ENCODE measurements around the gene NFRKB.
"Not testable (repeated sequence)": the region's sequence is repeated elsewhere in the genome, so short reads cannot be mapped to it uniquely, and the experiment has no call there.

Gene NFRKB

DNA sequence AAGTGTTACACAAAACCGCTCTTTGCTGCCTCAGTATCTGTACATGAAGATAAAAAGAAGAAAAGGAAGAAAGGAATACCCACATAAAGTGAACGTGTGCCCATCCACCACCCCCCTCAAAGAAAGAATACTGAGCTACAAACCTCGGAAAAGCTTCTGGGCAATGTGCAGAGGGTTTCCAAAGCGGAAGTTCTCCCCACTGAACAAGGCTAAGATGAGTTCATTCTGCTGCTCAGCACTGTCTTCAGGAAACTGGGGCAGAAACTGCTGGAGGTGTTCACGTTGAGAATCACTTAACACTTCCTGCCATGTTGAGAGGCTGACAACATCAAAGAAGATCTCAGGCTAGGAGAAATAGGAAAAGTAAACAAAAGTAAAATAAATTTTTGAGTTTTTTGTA lies 6.9 kb downstream of the NFRKB start:
- DNase-seq: no peak

DNA sequence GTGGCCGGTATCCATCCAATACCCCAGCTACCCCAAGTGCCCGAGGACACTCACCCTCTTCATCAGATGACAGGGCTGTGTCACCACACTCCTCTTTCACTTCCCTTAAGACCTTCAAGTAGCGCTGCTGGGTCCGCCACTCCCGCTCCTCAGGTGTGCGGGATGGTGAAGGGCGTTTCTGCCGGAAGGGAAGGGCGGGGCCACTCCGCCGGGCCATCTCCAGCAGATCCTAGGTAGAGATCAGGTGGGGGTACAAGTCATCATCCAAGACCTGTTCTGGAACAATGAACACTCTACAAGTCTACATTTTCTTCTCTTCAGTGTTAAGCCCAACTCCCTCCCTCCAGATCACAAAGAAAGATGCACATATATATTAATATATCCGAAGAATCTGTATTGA lies 10.0 kb downstream of the NFRKB start:
- DNase-seq: no peak

DNA sequence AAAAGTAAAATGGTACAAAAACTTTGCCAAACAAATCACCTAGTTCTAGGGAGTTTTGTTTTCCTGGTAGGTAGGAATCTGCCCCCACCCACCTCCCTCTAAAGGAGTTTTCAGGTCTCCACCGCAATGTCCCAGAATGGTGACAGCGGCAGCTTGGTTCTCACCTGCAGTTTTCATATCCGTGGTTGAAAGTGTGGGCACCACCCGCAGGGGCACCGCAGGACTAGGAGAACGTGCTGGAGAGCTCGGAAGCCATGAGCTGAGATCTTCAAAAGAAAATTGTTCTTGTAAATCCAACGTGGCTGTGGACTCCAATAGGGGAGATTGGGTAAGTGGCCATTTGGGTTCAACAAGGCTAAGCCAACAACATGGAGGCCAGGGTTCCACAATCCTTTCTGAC lies 10.8 kb downstream of the NFRKB start:
- DNase-seq: no peak

DNA sequence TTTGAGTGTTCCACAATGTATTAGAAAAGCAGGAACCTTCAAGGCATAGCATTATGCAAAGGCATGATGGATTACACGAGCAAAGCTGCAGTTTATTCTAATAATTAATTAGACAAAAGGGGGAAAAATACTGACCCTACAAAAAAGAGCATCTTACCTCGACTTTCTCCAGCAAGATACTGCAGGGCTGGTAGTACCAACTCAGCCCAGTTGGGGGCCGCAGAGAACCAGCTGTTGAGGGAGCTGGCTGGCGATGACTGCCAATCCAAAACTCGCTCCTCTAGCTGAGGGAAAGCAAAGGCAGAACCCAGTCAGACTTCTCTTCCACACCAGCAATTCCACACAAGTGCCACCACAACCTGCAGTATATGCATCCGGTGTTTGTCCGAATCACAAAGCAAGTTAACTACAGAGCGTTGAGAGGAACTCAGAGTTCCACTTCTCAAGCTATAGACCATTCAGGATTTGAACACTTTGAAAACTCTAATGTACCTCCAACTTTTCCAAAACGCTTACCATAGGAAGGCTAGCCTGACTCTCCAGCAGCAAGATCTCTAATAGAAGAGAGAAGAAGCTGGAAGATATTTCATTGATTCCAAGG lies 13.7 kb downstream of the NFRKB start:
- no peak for DNase-seq

DNA sequence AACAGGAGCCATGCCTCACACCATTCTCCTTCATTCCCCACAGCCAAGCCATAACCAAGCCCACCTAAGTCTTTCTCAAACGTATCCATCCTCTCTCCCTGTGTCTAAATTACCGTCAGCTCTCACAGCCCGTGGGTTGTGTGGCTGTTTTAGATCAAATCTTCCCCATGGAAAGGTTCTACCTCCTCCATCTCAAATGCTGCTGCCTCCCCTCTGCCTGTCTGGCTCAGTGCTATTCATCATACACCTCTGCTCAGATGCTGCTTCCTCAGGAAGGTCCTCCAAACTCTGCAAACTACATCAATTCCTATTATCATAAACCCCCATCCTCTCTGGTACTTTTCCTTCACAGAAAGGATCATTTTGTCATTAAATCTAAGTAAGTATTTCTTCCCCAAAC lies 15.1 kb downstream of the NFRKB start:
- DNase-seq: no peak

DNA sequence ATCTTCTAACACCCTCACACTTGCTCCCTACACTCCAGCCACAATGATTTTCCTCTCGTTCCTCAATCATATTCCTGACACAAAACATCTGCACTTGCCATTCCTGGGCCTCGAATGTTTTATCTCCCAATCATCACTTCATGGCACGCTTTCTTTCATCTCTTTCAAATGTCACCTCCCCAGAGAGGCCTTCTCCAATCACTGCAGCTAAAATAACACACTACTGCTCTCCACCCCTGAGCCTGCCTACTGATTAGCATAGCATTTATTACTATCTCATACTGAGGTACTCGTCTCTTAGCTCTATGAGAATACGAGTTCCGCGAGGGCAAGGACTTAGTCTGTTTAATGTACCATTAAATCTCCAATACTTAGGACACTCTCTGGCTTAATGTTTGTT lies 23.5 kb downstream of the NFRKB start:
- DNase-seq: no peak

DNA sequence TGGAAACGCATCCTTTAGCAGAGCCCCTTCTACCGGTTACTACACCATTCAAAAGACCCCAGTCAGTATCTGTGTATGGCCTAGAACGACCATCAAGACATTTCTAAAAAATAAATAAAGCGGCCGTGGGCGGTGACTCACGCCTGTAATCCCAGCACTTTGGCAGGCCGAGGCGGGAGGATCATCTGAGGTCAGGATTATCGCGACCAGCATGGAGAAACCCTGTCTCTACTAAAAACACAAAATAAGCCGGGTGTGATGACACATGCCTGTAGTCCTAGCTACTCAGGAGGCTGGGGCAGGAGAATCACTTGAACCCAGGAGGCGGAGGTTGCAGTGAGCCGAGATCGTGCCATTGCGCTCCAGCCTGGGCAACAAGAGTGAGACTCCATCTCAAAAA lies 26.8 kb downstream of the NFRKB start:
- DNase-seq: not testable (repeated sequence)

DNA sequence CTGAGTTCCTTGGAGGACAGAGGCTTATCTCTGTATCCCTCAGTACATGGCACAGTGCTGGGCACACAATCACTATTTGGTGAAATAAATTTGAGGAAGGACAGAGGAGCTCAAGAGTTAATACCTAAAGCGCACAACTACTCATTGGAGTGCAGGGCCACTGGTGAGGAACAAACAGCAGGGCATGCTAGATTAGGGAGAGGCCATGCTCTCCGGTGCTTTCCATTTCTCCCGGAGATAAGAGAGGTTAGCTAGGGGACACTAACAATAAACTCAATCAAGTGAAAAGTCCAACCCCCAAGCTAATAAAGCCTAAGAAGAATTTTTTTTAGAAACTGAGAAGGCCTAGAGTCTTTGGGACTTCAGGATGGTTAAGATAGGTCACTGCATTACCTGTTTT lies 29.1 kb downstream of the NFRKB start:
- no peak for DNase-seq

DNA sequence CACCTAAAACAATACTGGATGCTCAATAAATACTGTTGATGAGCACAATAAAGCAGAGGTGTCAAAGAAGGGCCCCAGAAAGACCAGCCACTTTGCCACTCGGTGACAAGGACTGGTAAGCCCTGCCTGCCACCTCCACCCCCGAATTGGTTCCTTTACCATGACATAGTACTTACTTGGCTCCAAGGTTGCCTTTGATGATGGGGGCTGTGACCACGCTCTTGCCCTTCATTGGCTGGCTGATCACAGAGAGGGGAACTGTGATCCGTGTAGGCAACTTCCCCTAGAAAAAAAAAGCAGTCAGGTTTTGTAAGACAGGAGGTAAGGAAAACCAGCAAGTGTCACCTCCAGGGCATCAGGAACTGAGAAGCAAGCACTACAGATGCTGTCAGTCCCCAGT lies 29.7 kb downstream of the NFRKB start:
- DNase-seq: no peak

DNA sequence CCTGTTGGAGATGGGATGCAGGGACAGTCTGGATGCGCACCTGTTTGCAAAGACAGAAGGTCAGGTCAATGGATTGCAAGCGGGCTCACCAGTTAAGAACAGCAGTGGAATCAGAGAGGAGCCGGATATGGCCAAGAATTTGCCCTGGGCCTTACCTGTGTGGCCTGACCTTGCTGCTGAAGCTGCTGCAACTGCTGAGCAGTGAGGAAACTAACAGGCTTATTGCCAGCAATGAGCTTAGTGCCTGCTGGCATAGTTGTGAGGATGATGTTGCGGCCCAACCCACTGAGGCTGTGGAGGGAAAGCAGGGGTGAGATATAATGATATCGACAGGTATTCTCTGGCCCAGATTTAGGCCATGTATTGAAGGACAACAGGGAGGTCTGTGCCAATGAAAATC lies 30.6 kb downstream of the NFRKB start:
- no peak for DNase-seq

DNA sequence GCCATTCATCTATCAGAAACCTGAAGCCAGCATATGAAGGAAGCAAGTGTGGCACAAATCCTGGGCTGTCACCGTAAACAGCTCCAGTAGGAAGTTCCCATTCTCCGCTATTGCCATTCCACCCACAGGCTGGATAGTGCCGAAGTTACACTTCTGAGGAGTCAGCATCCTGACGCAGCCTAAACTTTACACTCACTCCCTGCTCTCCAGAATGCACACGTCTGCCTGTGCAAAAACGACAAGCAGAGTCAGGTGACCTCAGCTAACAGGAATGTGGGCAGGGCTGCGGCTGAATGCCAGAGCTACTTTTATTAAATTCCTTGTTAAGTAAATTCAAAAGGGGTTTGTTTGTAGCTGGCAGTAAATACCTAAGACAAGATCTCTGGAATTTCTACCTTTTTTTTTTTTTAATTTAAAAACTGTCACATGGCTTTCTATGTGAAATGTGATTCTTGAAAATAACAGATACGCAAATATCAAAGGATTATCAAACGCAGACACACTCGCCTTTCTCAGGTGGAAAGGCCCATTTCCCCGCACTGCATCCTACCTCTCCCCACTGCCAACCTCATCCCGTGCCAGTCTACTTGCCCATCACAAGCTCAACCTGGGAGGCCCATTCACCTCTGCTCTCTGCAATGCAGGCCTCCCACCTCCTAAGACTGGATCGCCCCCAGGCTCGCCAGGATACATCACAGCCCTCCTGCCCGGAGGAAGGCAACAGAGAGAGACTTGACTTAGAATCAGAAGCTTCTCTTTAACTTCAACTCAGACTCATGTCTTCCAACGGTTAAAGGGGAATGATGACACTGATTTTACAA lies 33.5 kb downstream of the NFRKB start:
- no peak for DNase-seq

DNA sequence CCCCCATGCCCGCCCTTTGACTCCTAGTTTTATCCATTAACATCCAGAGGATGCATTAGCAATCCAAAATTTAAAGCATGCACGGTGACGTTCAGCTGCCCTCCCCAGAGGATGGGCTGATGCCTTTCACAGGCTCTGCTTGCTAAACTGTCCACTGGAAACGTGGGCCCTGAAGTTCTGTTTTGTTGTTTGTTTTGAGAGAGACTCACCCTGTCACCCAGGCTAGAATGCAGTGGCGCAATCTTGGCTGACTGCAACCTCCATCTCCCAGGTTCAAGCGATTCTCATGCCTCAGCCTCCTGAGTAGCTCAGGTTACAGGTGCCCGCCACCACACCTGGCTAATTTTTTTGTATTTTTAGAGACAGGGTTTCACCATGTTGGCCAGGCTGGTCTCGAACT lies 39.3 kb downstream of the NFRKB start:
- DNase-seq: no peak

DNA sequence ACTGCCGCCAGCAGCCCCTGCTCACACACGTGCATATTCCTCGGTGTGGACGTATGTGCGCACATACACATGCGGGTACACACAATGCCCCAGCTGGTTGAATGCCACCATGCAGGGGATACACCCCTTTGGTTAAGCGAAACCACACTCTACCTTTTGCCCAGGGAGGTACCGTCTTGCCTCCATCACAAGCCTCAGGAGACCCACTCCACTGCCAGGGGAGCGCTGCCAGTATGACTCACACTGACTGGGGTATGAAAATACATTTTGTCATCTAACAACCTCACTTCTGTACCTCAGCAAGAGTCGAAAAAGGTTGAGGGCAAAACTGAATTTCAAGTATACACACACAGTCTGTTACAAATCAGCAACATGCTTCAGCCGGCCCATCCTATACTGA lies 40.3 kb downstream of the NFRKB start:
- no peak for DNase-seq

DNA sequence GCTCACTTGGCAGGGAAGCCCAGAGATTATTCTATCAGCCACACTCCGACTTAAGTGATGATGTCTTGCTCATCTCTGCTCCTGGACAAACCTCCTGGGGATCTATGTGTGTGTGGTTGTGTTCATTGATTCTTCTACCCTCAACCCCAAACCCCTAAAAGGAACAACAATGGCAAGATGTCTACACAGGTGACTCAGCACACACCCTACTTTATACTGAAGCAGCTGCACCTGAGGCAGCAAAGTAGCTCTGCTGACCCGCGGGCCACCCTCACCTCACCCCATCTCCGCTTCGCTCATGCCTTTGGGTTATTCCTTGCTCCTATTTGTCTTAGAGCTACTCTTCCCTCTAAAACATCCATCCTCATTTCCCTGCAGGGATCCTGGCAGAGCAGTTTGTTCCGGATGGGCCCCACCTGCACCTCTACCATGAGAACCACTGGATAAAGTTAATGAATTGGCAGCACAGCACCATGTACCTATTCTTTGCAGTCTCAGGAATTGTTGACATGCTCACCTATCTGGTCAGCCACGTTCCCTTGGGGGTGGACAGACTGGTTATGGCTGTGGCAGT lies 41.1 kb downstream of the NFRKB start:
- DNase-seq: no peak

DNA sequence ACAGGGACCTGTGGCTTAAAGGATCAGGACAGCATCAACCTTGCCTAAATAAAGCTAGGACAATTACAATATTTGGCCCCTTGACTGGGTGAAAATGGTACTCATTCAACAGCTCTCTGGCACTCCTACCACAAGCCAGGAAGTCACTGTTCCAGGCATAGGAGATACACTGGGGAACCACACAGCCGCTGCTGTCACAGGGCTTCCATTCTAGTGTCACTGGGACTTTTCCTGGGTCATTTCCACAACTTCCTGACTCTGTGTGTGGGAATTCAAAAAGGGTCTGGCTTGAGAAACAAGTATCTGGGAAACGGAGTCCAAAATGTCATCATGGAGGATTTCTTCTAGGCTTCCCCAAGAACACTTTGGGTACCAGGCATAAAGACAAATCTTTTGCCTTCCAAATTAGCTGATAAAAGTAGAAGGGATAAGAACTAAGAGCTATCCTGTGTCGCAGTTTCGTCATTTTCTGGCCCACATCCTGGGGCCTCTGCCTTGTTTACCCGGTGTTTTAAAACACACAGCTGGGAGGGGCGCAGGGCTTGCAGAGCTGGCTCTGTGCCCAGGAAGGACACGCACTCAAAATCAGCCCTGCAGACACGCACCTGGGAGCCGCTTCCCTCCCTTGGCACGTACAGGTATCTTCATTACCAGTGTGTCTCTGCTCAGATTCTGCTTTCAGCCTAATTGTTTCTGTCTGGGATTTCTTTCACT lies 41.7 kb downstream of the NFRKB start:
- peak; percentile 68 for DNase-seq

DNA sequence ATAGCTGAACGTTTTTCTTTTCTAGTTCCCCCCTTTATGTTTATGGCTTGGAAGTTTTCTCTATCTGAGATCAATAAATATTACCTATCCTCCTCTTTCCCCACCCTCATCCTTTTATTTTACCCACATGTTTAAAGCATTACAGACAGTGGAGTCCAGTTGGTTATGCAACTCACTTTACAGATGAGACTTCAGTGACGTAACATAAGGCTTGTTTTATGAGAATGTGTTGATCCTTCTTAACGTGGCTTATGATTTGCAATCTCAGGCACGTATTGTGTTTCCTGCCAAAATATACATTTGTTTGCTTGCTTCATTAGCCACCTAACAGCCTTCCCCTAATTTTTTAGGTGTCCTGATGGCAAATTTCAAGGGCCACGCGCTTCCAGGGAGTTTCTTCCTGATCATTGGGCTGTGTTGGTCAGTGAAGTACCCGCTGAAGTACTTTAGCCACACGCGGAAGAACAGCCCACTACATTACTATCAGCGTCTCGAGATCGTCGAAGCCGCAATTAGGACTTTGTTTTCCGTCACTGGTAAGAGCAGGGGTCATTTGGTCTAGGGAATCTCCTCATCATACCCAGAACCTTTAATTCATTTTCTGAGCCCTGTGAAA lies 43.1 kb downstream of the NFRKB start:
- no peak for DNase-seq

DNA sequence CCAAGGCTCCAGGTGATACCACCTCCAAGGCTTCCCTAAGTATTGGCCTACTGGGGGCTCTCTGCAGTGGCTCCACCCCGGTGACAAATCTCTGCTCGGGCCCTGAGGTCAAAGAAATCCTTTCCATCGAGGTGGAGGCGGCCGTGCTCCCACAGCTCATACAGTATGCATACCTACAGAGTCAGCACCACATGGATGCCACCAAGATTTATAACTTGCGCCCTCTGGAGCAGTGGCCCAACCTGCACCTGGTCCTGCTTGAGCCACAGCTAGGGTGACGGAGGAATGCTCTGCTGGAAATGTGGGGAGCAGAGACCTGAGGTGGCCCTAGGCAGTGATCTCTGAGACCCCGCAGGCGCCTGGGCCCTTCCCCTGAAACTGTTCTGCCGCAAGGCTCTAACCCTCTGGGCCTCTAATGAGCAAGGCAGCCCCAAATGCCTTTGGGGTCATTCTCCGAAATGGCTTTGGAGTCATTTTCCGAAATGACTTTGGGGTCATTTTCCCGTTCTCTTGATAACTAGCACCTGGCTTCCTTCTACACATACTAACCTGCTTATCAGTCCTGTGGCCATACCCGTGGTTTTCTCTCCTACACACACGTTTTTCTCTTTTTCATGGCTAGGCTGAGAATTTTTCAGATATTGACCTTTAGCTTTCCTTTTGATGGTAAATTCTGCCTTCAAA lies 45.8 kb downstream of the NFRKB start:
- DNase-seq: no peak

DNA sequence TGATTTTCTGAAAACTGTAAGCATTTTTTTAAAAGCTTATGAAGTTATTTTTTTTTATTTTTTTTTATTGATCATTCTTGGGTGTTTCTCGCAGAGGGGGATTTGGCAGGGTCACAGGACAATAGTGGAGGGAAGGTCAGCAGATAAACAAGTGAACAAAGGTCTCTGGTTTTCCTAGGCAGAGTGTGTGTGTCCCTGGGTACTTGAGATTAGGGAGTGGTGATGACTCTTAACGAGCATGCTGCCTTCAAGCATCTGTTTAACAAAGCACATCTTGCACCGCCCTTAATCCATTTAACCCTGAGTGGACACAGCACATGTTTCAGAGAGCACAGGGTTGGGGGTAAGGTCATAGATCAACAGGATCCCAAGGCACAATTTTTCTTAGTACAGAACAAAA lies 48.0 kb downstream of the NFRKB start:
- DNase-seq: not testable (repeated sequence)

DNA sequence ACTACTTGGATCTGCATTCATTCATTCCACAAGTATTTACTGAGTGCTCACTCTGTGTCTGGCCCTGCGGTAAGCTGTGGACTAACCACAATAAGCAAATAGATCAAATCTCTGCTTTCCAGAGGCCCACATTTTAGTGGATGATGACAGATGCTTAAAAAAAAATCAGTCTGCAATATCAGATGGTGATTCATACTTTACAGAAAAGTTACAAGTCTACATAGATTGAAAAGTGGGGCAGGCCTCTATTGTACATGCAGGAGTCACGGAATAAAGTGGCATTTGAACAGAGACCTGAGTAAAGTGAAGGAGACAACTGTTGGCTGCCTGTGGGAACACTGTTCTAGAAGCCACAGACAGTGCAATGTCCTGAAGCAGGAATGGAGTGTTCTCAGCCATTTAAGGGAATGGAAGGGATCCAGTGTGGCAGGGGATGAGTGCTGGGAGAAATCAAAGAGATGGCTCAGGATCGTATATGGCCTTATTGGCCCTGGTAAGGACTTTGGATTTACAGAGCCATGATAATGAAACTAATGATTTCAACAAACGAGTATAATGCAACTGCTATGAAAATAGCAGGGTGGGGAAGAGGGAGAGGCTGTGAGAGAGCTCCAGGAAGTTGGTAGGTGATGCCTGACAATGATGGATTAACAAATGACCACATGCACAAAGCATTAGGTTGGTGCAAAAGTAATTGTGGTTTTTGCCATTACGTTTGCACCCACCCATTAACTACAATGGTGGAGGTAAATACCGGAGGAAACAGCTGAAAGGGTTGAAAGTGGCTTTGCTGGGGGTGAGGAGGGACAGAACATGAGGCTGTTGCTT lies 48.7 kb downstream of the NFRKB start:
- DNase-seq: no peak

Measured in effector CD4-positive, alpha-beta T cell (primary cell).